ENCODE results near the gene MORC2.

MORC2 gene

GRCh38 chr22:30887861-30888260, 80.7 kb downstream of the MORC2 start:
- DNase-seq (ENCODE audit: low read depth), result no peak

- no peak for DNase-seq (ENCODE audit: low read depth)
These were observed 81.1 kb downstream of the MORC2 start for GRCh38 chr22:30887453-30887852.

DNA sequence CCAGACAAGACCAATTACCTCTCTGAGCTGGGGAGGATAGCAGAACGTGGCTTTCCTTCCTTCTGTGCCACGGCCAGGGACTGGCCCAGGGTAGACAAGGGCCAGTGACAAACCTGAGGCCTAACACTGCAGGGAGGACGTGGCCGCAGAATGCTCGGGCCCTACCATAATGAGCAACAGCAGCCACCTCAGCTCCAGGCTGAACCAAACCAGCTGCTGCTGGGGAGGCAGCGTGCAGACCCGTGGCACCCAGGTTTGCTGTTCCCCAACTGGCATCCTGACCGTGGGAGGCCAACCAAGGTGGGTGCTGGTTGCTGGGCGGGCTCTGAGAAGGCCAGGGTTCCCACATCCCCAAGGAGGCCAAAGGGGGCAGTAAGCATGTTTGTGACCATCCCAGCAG, 83.0 kb downstream of the MORC2 start:
- no peak for DNase-seq (ENCODE audit: low read depth)

DNA sequence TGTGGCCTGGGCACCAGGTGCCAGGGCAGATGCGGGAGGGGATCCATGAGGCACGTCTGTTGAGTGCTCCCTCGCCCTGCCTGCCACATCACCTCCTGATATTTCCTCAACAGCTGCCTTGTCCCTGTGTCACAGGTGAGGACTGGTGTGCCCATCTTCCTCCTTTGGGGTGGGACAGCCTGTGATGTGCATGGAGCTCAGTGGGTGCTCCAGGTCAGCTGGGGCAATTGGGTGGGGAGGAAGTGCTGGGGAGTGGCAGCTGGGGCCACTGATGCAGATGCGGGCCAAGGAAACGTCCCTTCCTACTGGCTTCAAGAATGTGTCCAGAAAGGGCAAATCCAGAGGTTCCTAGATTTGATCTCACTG, 83.6 kb downstream of the MORC2 start:
- DNase-seq (ENCODE audit: low read depth), result no peak

GRCh38 chr22:30884211-30885000, 84.2 kb downstream of the MORC2 start:
- DNase-seq (ENCODE audit: low read depth), result no peak

DNA sequence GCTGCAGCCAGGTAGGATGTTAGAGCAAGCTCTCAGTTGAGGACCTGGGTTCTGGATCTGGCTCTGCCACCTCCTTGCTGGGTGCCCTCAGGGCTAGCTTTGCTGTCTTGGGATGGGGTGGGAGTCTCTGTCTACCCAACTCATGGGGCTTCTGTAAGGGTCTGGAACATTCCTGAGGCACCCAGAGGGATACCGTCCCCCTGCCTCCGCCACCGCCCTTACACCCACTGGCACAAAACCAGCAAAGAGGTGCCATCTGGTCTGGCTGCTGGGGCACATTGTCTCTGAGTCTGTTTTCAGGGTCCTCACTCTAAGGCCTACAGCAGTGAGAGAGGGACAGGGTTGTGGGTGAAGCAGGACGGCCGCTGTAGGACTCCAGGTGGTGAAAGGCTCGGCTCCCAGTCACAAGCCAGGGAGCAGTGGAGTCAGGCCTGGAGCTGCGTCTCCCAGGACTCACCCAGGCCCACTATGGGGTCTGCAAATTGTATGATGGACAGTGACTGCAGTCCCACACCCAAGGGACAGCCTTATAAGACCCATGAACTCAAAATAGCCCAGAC, 84.9 kb downstream of the MORC2 start:
- DNase-seq (ENCODE audit: low read depth), result no peak

- no peak for DNase-seq (ENCODE audit: low read depth)
These were observed 85.5 kb downstream of the MORC2 start for GRCh38 chr22:30882974-30883533.

- DNase-seq (ENCODE audit: low read depth), result no peak
These were observed 86.3 kb downstream of the MORC2 start for GRCh38 chr22:30882184-30882717.

DNA sequence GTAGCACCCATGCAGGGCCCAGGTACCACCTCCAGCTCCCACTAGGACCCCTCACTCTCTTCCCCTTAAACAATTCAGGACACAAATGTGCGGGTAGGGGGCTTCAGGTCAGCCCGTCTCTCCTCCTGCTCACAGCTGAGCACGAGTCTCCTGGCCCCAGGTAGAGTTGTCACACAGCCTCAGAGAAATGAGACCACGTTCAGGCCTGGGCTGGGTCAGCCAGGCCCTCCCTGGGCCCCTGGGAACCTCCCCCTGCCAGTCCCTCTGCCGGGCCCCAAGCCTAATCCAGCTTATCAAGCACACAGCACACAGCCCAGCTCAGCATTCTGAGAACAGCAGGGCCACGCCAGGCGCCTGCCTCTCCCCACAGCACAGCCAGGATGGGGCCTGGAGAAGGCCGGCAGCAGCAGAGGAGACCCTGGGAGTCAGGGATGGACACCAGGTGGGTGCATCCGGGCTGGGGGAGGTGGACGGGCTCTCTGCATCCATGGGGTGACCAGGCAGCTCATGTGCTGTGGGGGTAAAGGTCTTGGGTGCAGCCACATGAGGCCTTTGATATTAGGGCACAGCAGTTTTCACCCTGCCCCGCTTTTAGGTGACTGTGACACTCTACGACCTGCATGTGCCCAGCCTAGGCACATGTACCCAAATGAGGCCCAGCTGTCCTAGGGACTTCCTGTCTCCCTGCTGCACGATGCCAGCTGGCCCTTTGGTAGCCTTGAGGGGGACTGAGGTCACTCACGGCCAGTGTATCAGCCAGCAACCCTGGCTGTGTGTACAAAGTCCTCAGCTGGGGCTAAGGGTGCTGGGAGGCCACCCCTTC, 87.0 kb downstream of the MORC2 start:
- DNase-seq (ENCODE audit: low read depth), result no peak

DNA sequence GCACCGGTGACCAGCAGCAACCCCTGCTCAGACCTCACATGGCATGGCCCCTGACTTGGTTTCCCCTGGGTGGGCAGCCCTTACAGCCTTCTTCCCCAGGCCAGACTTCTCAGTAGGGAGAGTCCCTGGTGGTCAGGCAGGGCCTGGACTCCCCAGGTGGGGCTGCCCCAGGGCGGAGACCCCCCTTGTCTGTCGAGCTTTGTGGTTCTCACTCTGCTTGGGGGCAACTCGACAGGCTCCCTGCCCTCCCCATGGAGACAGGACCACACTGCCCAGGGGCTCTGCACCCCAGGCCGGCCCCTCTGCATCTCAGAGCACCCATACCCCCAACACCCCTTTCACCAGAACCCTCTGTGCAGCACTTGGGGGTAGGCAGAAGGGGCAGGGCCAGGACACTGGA, 87.7 kb downstream of the MORC2 start:
- DNase-seq (ENCODE audit: low read depth), result no peak

- no peak for DNase-seq (ENCODE audit: low read depth)
These were observed 88.4 kb downstream of the MORC2 start for GRCh38 chr22:30880181-30880601.

GRCh38 chr22:30879415-30879797, 89.2 kb downstream of the MORC2 start:
- no peak for DNase-seq (ENCODE audit: low read depth)

DNA sequence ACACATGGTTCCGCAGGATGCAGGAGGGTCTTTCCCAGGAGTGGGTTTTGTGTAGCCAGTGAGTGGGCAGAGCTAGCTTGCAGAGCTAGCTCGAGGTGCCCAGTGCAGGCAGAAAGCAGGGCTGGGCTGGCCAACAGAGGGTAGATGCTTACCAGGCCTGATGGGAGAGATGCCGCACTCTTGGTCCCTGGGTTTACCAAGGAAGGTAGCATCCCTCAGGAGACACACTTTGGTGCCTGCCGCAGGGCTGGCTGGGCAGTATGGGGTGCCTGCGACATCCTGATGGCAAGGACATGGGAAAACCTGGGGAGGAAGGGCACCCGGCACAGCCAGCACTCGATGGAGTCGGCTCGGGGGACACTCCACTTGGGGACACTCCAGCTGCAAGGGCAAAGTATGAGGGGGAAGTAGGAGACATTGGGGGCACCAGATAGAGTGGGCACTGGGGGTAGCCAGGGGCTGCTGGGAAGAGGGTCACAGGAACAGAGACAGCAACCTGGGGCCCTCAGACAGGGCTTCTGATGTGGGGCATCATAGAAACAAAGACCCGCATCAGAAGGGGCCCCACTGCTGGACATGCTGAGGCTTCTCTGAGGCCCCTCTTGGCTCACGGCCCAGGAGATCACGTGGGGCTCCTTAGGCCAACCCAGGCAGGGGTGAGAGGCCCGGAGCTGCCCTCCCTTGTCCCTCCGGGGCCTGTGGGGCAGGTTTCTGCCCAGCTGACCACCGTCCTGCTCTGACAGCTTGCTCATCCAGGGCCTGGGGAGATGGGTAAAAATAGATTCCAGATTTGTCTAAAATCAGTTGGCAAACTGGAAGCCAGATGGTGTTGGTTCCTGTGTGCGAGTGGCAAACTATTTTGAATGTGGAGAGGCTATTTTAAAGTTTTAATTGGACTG, 89.8 kb downstream of the MORC2 start:
- DNase-seq (ENCODE audit: low read depth), result no peak

DNA sequence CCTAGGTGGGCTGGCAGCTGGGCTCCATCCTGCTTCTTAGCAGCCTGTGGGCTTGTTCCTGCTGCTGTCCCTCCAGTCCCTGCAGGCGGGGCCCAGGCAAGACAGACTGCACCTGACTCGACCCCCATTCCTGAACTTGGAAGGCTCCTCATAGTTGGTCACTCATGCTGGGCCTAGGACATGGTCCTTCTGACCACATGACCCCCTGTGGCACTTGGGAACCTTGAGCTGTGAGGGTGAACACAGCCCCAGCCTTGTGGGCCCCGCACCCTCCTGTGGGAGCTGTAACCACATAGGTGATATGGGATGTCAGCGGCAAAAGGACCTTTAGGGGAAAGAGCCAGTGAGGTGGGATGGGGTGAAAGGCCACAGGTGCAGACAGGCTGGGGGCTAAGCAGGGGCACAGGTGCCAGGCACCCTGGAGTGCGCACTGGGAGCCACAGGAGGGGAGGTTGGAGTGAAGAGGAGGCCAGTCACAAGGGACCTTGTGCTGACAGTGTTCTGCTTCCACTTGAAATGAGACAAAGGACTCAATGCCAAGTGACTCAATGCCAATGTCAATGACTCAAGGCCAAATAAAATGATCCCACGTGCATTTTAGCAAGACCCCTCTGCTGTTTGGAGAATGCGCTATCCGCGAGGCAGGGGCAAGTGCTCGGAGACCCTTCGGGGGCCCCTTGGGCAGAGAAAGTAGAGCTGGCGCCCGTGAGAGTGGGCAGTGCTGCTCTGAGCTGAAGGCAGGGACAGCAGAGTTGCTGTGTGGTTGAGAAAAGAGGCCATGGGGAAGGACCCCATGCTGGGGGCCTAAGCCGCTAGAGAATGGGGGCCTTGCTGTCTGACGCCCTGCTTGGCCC, 90.7 kb downstream of the MORC2 start:
- no peak for DNase-seq (ENCODE audit: low read depth)

DNA sequence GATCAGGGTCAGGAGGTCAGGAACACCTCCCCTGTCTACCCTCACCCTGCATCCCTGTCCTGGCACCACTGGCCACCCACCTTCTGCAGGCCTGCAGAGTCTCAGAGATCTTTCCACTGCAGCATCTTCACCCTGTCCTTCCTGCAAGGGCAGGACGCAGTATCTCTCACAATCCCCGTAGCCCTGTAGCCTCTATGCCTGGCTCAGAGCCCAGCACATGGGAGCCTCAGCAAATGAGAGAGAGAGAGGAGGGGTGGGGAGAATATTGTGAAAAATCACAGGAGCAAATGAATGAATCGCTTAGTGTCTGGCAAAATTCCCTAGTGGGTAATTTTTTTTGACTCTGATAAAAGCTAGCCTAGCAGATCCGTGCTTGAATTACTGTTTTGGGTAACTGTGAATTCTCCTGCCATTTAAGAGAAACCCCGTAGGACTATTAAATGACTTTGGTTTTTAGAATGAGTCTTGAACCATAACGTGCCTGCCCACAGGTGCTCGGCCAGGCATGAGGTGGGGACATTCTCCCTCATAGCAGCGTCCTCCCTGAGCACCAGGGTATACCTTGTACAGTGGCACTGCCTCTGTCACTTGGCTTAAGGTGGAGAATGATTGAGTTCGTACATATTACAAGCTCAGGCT, 91.5 kb downstream of the MORC2 start:
- DNase-seq (ENCODE audit: low read depth), result peak; percentile 13

DNA sequence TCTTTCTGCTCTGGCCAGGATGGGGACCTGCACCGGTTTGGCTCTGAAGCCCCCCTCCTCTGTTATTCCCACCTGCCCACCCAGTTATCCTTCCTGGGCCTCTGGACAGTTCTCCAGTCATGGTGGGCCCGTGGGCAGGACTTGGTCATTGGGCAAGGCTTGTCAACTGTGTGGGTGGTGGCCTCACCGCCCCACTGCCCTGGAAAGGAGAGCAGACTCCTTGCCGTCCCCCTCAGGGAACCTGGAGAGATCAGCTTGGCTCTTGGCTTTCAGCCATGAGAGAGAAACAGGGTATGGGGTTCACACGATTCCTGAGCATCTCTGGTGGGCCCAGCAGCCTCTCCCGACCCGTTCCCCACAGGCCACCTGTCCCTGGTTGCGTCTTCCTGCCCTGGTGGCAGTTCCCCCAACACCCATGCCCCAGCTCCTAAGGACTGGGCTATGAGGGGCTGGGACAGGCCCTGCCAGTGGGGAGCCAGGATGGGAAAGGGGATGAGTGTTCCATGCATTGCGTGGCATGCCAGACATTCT, 92.3 kb downstream of the MORC2 start:
- no peak for DNase-seq (ENCODE audit: low read depth)

DNA sequence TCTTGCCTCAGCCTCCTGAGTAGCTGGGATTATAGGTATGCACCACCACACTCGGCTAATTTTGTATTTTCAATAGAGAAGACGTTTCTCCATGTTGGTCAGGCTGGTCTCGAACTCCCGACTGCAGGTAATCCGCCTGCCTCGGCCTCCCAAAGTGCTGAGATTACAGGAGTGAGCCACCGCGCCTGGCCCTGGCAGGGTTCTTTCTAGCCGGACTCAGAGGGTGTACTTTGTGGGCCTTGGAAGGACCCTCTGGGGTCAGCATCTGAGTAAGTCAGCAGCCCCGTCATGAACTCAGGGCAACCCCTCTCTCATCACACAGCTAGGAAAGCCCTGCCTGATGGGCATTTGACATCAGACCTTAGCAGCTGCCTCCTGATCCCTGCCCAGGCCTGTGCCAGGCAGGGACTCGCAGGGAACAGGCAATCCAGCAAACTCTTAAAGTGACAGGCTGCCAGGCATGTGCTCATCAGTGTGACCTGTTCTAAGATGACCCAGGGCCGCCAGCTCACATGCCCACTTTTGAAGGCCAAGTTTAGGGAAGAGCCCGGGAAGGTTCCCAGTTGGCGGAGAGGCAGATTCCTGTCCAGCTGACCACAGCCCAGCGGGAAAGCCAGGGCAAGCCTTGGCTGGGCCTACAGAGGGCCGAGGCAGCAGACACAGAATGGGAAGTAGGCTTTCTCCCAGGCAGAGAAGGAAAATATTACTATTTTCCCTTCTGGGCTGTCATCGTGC, 92.9 kb downstream of the MORC2 start:
- no peak for DNase-seq (ENCODE audit: low read depth)
